Measurements from ENCODE around the gene HDAC1.
"Not testable (repeated sequence)": the region's sequence is repeated elsewhere in the genome, so short reads cannot be mapped to it uniquely, and the experiment has no call there.

The HDAC1 gene

GRCh38 chr1:32274646-32275340 is 17.1 kb upstream of the HDAC1 start:
- DNase-seq = no peak

- DNase-seq = no peak
Measured at GRCh38 chr1:32275424-32275823, 16.5 kb upstream of the HDAC1 start.

GRCh38 chr1:32276032-32276782 is 15.7 kb upstream of the HDAC1 start:
- no peak for DNase-seq

- not testable (repeated sequence) for DNase-seq
Measured at GRCh38 chr1:32284777-32285176, 7.1 kb upstream of the HDAC1 start.

- DNase-seq = no peak
Measured at GRCh38 chr1:32285658-32286057, 6.2 kb upstream of the HDAC1 start.

GRCh38 chr1:32286763-32287162 is 5.1 kb upstream of the HDAC1 start:
- no peak for DNase-seq

GRCh38 chr1:32289256-32289655 is 2.6 kb upstream of the HDAC1 start:
- DNase-seq = no peak

- DNase-seq = peak in 1 of 2 experiments; percentile 21
Measured at GRCh38 chr1:32291145-32291707, 657 bp upstream of the HDAC1 start.

- not testable (repeated sequence) for DNase-seq
Measured at GRCh38 chr1:32298211-32298610, 6.3 kb downstream of the HDAC1 start.

- DNase-seq = no peak
Measured at GRCh38 chr1:32299327-32299726, 7.4 kb downstream of the HDAC1 start.

GRCh38 chr1:32303358-32303757 is 11.5 kb downstream of the HDAC1 start:
- no peak for DNase-seq

- DNase-seq = no peak
Measured at GRCh38 chr1:32303997-32304622, 12.2 kb downstream of the HDAC1 start.

GRCh38 chr1:32305310-32305709 is 13.4 kb downstream of the HDAC1 start:
- no peak for DNase-seq

- DNase-seq = no peak
Measured at GRCh38 chr1:32307324-32307723, 15.4 kb downstream of the HDAC1 start.

- no peak for DNase-seq
Measured at GRCh38 chr1:32309960-32310359, 18.1 kb downstream of the HDAC1 start.

- DNase-seq = no peak
Measured at GRCh38 chr1:32311709-32312393, 20.0 kb downstream of the HDAC1 start.

- no peak for DNase-seq
Measured at GRCh38 chr1:32316903-32317277, 25.0 kb downstream of the HDAC1 start.

- DNase-seq = no peak
Measured at GRCh38 chr1:32318127-32318869, 26.4 kb downstream of the HDAC1 start.

- no peak for DNase-seq
Measured at GRCh38 chr1:32321712-32322291, 29.9 kb downstream of the HDAC1 start.

- no peak for DNase-seq
Measured at GRCh38 chr1:32327204-32327603, 35.3 kb downstream of the HDAC1 start.

GRCh38 chr1:32329931-32330466 is 38.1 kb downstream of the HDAC1 start:
- DNase-seq = no peak

Data from SW 1271 (cell line).